GM12878 (cell line): ENCODE results near the gene CCDC178.

Experiments
- CREB1 ChIP-seq: IDR thresholded peaks from 2 replicates; pipeline ENCODE4 v1.6.1; 2012; ENCODE audit warnings: low read depth, mild to moderate bottlenecking, inconsistent platforms
- DPF2 ChIP-seq: fragments of 450-650 bp; IDR thresholded peaks from 2 replicates; pipeline ENCODE4 v1.6.1; 2017; ENCODE audit warnings: mild to moderate bottlenecking
- FOS ChIP-seq: IDR thresholded peaks from 3 replicates; pipeline ENCODE4 v1.6.1; 2011; ENCODE audit warnings: borderline replicate concordance; ENCODE audit not compliant: insufficient read length; ENCODE audit errors: extremely low read depth
- POLR2A ChIP-seq: IDR thresholded peaks from 2 replicates; pipeline ENCODE4 v1.6.1; 2011; ENCODE audit warnings: low read depth, mild to moderate bottlenecking, low read length
- POLR2AphosphoS5 ChIP-seq: IDR thresholded peaks from 2 replicates; pipeline ENCODE4 v1.6.1; 2011; ENCODE audit warnings: mild to moderate bottlenecking, low read length, inconsistent platforms

DNA sequence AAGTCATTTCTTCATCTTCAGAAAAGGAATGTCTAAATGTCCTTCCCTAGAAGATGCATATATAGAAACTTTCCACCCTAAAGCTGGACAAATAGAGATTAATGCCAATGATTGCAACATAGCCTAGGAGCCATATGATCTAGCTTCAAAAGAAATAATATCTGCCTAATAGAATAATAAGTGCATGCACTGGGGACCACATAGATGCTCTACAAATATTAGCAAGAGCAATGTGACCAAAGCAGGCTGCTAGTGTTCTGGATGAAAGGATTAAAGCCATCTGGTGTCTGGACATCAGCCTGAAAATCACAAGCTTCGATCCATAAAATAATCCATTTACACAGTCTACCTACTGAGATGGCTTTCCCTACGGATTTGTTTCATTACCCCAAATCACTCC lies 387.6 kb downstream of the CCDC178 start:
- TF ChIP-seq POLR2AphosphoS5: no peak
- TF ChIP-seq DPF2: no peak
- TF ChIP-seq FOS: no peak
- no peak for TF ChIP-seq POLR2A
- no peak for TF ChIP-seq CREB1
